GM18861 (cell line): ENCODE results near the gene DAB2IP.

Experiments
- ATAC-seq: cut with Tn5 transposase; IDR thresholded peaks from one replicate; pipeline ENCODE4 v1.9.1; 2021; ENCODE audit not compliant: unreplicated experiment

DAB2IP gene

DNA sequence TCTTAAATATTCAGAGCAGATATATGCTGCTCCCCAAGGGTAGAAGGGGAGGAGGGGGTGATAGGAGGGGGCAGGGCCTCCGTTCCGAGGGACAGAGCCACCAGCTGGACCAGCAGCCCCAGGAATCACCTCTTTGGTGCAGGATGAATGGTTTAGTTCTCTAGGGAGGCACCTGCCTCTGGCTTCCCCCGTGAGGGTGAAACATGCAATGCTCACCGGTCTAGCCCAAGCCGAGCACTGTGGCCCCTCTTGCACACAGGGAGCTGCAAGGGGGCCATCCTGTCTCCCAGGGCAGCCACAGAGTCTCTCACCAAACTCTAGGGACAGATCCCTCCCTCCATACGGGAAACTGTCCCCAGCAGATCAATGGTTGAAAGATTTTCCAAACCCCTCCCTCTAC, 163.7 kb downstream of the DAB2IP start:
- ATAC-seq, result no peak

- no peak for ATAC-seq
Observed at GRCh38 chr9:121815546-121816448, 164.4 kb downstream of the DAB2IP start.

GRCh38 chr9:121816449-121816817, 165.0 kb downstream of the DAB2IP start:
- ATAC-seq, result no peak

DNA sequence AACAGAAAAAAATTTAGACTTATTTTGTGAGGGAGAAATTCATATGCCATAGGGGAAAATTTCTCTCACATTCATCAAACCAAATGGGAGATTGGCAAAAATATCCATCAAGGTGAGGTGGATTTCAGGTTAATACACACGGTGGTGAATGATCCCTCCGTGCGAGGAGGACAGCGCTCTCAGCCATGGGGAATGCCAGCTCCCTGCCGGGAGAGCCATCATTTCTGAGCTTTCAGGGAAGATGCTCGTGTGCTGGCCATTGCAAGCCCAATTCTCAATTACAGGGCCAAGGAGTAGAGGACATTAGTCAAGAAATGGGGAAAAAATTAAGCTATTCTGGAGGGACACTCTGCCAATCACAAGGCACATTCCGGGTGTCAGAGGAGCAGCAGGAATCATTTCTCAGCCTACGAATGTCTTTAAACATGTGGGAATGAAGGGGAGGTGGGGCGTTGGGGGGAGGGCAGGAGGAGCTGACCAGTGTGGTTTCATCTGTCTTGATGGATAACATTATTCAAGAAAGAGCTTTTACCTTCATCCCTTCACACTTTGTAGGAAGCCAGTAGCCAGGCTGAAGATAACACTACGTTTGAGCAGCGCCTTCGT, 165.5 kb downstream of the DAB2IP start:
- no peak for ATAC-seq

DNA sequence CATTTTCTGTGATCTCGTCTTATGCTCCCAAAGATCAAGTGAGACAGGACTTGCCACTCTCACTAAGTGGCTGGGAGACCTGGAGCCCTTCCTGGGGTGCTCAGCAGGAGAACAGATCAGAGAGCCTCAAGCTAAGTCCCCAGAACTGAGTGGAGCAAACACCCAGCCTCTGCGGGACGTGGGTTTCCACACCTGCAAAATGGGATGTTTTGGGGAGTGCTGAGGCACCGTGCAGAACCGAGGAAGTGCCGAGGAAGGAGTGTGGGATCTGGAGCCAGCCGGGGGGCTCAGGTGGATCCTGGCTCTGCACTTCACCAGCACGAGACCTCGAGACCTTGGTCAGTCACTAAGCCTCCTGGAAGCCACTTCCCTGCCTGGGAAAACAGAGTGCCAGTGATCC, 166.0 kb downstream of the DAB2IP start:
- no peak for ATAC-seq

DNA sequence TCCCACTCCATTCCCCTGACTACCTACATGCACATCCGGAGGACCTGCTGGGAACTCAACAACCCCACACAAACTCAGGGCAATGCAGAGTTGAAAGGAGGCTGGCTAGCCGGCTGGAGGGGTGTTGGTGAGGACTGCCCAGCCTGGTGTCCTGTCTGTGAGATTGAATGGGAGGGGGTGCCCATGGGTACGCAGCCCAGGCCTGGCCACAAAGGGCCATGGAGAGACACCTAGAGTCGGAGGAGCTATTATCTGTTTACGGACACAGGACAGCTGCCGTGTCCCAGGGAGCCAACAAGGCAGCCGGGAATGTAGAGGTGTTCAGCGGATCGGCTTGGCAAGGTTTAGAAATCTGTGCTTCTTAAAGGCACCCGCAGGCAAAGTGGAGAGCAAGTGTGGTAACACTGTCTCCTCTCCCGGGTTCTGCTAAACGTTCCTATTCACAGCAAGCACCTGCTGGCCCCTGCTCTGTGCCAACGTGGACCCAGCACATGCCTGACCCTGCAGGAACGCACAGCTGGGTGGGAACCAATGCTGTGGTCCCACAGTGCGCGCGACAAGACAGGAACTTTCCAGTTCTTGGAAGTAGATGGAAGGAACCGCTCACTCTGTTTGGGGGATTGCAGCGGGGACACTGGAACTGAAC, 166.7 kb downstream of the DAB2IP start:
- ATAC-seq, result no peak

DNA sequence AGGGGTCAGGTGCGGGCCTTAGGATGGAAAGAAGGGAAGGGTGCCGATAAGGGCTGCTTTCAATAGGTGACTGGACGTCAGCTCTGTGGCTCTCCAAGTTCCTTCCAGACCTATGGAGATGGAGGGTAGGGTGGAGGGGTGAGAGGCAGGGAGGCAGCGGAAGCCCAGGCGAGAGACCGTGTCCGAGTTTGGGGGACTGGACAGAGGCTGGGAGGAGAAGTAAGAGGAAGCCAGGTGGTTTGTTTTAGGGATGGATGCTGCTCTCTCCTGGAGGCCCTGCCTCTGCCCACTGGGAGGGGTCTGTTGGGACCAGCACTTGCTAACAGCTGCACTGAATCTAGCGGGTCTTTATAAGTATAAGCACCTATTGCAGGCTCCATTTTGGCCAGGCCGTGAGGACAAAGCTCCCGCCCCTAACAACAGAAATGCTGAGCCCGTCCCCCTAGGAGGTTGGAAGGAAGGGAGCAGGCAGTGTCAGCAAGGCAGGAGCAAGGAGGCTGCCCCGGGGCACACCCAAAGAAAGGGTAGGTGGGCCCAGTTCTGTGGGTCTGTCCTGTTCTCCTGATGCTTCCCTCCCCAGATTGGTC, 167.5 kb downstream of the DAB2IP start:
- no peak for ATAC-seq

DNA sequence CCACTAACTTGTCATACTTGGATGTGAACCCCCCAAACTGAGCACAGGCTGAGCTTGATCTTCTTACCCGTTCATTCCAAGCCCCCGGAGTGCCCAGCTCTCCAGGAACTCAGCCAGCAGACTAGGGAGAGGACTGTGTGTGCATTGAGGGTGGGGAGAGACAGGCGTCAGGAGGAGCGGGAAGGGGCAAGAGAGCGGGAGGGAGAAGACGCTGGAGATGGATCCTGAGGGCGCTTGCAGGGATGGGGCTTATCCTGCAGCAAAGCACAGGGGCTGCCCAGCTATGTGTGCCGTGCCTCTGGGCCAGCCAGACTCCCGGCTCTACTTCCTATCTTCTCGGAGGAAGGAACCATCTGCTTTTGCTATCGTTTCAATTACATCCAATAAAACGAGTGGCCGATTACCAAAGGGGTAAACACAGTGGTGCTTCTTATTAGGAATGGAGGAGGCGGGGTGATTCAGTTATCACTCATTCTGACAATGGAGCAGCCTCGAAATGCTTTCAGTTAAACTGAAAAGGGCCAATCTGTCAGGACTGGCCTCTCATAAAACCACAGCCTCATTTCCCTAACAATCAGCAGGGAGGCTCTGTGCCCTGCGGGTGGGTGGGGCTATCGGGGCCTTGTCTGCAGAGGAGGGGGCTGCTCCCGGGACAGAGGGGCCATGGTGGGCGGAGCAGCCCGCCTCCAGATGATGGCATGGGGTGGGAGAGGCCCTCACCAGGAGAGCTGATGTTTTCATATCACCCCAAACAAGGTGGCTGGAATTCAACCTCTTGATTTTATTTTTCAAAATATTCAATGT, 168.2 kb downstream of the DAB2IP start:
- no peak for ATAC-seq

DNA sequence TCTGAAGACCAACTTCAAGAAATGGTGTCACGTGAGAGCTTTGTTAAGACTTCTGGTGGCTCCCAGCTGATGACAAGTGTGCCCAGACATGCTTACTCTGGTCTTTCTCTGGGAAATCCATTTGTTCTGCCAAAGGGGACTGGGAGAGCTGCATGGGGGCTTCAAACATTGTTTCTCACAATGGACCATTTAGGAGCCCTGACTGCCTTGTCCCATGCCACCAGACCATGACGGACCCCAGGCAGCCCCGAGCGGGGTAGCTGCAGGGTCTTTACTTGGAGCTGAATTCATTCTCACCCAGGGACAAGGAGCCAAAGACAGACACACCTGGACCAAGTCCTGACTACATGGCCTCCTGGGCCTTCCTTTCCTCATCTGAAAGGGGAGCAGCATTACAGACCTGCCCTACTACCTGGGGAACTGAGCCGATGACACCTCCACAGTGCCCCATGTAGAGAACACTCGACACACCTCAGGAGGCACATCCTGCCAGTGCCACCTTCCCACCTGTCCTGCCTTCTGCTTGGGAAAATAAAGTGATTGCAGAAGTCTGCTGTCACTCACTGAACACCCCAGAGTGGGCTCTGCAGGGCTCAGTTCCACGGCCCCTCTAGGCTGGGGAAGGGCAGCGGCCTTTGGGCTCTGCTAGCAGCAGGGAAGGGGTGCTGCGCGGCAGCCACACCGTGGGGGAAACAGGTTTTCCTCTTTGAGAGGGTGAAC, 169.0 kb downstream of the DAB2IP start:
- no peak for ATAC-seq

DNA sequence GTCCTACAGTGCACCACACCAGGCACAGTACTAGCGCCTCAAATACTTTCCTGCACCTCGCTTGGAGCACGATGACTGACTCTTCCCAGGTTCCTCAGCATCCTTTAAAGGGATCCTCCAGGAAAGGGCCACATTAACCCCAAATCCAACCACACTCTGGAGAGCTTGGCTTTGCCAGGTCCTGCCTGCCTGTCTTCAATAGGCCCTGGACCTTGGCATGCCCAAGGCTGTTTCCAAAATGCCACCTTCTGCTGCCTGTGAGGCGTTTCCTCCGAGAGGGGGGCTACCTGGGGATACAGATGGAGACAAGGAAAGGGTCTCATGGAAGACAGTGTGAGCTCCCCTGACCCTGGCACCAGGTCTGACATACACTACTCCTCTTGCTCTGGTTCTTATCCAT, 169.9 kb downstream of the DAB2IP start:
- no peak for ATAC-seq

GRCh38 chr9:121822093-121823085, 171.0 kb downstream of the DAB2IP start:
- ATAC-seq, result no peak

GRCh38 chr9:121823451-121824169, 172.2 kb downstream of the DAB2IP start:
- ATAC-seq, result no peak

GRCh38 chr9:121824651-121825030, 173.2 kb downstream of the DAB2IP start:
- ATAC-seq, result no peak

DNA sequence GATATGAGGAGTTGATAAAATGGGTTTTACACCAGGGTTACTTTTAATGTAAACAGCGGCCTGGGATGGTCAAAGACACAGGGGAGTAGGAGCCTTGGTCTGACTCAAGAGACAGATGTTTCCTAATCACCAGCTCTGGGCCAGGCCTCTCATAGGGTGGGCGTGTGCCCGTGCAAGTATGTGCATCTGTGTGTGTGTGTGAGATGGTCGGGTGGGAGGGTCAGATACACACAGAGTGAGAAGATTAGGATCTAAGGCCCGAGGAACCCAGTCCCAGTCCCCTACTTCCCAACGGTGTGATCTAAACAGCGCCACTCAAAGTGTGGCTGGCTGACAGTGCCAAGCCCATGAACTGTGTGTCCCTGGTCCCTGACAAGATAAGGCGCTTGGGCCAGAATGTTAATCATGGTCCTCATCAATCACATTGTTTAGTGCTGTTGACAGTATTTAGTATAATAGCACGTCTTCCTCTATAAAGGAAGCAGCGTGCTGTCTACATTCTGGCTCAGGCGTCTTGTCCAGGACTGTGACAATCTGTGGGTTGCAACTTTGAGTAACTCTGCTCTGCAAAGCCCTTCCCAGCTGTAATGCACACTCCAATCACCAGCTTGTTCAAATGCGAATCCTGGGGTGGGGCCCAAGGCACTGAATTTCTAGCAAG, 173.7 kb downstream of the DAB2IP start:
- ATAC-seq, result no peak

DNA sequence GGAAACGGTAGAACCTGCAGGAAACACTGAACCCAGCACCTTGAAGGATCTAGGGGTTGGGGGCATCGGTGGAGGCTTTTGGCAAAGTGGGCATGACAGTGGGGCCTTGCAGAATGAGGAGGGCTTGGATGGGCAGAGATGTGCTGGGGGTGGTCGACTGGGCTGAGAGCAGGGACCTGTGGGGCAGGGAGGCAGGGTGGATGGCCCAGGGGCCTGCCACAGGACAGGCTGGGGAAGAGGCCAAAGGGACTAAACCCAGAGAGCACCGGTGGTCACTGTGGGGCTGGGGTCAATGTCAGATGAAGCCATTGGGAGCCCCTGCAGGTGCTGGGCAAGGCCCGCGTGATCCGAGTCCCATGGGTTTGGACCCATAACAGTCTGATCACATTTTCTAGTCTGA, 175.3 kb downstream of the DAB2IP start:
- ATAC-seq, result no peak

- ATAC-seq, result no peak
Observed at GRCh38 chr9:121827251-121827967, 176.0 kb downstream of the DAB2IP start.

GRCh38 chr9:121830441-121831140, 179.2 kb downstream of the DAB2IP start:
- ATAC-seq, result no peak
